Smooth muscle cell of the brain vasculature (primary cell): ENCODE measurements around the gene UNC5B.

Experiments used
- DNase-seq: peaks from one replicate; pipeline ENCODE4 v3.0.0-alpha.2; 2012; ENCODE audit warnings: low read depth, low spot score

The UNC5B gene

DNA sequence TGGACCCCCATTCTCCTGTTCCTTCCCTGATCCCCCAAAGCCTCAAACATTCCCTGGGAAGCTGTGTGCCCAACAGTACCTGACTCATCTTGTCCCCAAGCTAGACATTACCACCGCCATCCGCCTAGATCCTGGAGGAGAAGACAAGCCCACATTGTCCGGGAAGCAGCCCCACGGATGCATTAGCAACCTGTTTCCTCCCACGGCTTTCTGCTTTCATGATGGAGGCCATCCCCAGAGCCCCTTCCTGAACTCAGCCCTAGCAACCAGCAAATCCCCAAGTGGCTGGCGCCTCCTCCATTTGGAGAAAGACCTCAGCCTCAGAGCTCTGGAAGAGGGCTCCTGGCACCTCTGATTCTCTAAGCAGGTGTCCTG, 104.4 kb downstream of the UNC5B start:
- DNase-seq: no peak

DNA sequence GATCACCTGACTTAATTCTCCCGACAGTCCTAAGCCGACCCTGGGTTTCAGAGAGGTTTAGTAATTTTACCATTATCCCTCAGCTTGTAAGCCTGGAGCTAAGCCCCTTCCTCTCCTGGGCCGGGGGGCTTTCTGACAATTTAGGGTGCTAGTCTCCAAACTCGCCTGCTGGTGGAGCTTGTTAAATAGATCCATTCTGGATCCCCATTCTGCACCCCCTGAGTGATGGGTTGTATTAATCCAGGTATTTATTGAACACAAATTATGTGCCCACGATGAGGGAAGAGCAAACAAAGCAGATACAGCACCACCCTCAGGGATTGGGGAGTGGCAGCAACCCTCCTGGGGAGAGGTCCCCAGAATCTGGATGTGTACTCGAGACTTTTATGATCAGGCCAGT, 105.4 kb downstream of the UNC5B start:
- DNase-seq: no peak

DNA sequence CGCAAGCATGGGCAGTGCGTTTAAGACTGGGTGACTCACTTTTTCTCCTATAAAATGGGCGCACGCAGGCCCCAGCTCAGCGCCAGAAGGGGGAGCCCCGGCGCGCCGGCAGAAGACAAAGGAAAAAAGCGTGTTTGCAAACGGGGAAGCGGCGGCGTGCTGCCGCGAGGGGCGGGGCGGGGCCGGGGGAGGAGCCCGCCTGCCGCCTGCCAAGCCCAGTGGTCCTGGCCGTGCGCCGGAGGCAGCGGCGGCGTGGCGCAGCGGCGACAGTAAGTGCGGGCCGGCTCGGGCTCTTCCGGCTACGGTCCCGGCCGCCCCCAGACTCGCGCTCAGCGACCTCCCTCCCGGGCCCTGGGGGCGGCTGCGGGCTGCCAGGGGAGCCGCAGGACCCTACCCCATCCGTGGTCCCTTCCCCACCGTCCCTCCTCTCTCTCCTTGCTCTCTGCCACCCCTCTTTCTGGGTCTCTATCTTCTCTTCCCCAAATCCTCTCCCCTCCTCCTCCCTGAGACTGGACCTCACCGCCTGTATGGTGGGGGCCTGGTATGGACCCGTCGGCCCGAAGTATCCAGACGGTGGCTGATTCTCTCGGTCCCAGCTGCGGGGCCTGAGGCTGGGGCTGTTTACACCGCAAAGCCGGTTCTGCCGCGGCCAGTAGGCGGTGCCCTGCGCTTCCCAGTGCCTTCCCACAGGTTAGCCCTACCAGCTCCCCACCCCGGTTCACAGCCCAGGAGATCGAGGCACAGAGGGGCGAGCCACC, 106.9 kb downstream of the UNC5B start, which contains the start of gene SLC29A3:
Gene SLC29A3, plus strand, starts transcription at position 218 of the 758 bp plus-strand sequence. Its CDS starts 51 bp downstream, at position 269.
- no peak for DNase-seq

DNA sequence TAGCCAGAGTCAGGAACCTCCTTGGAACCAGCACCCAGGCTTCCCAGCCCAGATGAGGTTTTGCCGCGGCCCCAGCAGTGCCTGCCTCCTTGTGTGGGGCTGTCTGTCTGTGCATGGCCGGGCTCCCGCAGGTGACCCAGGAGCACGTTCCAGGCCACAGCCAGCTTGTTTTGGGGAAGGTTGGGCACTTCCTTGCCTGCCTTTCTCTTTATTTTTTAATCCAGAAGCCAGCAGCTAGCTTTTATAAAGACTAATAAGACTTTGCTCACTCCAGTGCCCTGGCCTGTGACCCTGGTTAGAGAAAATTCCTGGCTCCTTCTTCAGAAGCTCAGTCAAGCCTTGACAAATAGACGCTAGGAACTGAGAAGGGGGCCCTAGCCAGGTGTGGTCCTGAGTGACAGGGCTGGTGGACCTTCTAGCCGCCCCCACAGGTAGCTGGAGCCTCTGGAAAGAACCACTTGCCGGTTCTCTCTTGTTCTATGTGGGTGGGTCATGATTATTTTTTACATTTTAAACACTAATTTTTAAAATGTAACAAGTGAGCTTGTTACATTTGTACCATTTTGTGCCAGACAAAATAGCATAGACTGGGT, 107.5 kb downstream of the UNC5B start:
- DNase-seq: no peak

DNA sequence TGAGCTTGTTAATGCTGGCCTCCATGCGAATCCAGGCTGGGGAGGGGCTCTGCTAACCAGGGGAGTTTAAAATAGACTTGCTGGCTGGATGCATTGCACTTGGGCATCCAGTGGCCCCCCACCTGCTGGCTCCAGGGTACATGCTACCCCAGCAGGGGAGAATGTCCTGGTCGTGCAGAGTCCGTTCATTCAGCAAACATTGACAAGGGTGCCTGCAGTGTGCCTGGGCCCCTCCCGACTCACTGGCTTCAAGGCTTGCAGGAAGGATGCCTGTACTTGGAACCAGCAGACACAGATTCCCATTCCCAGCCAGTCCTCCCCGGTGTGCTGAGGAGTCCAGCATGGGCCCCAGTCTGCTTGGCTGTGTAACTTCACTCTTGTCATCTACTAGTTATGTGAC, 108.2 kb downstream of the UNC5B start:
- DNase-seq: no peak

DNA sequence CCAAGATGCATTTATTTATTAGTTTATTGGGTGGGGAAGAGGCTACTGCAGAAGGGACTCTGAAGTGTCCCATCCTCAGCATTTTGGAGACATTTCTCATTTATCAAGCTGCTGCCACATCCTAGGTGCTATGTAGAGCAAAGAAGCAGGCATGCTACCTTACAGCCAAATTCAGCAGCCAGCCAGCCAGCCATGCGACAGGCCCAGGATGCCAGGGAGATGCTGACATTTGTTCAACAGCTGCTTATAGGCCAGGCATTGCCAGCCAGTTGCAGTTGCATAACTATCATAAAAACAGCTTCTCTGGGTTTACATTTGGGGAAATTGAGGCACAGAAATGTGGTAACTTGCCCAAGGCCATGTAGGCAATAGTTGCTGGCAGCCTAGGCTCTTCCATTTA, 109.0 kb downstream of the UNC5B start:
- DNase-seq: no peak

DNA sequence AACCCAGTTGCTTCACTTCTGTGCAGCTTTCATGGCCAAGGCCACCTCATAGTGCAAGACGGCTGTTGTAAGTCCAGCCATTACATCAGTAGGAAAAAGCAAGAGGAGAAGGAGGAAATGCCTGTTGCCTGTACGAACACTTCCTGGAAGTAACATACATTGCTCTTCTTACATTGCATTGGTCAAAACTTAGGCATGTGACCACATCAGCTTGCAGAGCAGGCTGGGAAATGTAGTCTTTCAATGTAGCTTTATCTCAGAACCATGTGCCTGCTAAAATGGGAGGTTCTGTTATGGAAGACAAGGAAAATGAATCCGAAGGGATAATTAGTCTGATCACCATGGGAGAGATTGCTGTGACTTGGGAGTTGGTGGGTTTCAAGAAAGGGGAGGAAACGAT, 111.0 kb downstream of the UNC5B start:
- DNase-seq: no peak

DNA sequence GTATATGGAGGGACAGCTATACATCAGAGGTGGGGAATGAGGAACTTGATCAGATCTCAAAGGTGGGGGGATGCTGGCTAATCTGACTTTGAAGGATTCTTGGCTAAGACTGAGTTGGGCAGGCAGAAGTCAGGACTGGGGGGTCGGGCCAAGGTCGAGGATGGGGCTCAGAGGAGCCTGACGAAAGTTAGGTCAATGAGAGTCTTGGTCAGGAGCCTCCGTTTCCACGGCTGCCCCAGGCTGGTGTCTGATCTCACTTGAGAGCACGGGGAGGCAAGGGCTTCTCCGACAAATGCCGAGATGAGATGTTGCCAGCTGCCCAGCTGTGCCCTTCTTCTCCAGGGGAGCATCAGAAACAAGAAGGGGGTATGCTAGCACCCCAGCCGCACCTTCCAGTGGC, 112.4 kb downstream of the UNC5B start:
- DNase-seq: no peak

DNA sequence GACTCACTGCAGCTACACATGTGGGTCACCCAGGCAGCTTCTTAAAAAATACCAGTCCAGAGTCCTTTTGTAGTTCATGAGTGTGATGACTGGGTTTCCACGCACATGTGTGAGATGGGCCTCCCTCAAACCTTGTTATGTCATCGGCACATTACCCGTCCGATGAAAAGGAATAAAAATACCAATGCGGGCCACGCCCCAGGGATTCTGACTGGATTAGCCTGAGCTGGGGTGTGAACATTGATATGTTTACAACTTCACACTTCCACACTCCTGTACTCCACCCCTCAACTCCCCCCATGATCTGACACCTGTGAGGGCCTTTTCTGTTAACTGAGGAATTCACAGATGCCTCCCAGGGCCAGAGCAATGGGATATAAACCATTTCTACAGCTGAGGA, 112.9 kb downstream of the UNC5B start:
- no peak for DNase-seq

DNA sequence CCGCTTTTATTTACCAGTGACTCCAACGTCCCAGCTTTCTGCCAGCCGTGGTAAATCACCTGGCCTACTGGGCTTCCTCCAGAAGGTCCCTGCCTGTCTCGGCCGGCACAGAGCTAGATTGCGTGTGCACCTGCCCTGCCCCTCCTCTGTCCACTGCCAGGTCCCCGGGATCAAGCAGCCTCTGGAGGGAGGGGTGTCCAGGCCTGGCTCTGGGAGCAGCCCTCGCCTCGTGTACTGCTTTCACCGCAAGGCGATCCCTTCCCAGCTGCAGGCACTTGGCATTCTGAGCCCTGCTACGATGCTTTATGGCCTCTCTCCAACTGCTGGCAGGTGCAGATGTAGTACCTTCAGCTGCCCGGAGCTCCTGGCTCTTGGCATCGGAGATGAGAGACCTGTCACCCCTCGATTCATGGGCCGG, 114.1 kb downstream of the UNC5B start:
- no peak for DNase-seq

DNA sequence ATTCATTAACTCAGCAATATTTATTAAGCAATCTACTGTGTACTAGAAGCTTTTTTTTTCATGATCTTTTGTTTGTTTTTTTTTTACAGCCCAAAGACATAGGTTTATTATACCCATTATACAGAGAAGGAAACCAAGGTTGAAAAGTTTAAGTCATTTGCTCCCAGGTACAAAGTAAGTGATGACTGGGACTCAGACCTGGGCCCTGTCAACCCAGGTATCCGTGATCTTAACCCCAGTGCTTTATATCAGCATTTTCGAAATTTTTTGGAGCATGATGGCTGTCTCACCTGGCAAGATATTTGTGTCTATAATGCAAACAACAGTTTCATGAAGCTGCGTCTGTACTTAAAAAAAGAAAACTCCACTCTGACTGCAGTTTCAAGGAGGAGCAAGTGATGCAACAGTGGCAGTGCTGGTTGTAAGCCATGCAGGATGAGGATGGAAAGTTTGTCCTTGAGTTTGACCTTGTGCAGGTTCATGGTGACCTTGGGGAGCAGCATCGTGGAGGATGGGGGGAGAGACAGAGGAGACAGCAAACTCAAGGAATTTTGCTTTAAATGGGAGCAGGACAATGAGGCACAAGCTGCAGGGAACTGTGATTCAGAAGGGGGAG, 118.5 kb downstream of the UNC5B start:
- DNase-seq: no peak

DNA sequence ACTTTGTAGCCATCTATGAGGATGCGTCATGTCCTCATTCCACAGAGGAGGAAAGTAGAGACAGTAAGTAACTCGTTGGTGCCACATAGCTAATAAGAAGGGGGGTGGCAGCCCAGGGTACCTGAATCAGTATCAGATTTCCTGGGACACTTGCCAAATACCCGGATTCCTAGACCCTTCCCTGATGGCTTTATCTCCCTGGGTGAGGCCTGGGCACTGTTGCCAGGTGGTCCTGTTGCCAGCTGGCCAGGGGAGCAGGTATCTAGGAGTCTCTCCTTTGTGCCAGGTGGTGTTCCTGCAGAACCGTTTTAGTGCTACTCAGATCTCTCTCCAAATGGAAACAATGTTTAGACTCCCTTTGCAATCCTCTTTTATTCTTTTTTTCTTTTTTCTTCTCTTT, 119.4 kb downstream of the UNC5B start:
- no peak for DNase-seq

DNA sequence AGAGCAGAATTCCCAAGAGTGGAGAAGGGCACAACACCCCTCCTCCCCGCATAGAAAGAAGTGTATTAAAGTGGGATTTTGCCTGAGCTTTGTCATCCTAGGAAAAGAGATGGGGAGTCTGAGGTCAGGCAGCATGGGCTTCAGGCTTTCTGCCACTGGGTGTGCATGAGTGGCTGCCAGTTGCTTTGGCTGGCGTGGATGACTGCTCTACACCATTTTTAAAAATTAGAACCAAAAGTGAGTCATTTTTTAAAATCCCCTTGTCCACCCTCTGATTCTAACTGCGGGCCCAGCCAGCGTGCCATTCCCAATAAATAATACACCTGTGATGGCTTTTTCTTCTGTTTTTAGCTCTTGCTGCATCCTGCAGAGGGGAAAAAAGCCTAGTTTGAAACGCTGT, 120.1 kb downstream of the UNC5B start:
- no peak for DNase-seq

DNA sequence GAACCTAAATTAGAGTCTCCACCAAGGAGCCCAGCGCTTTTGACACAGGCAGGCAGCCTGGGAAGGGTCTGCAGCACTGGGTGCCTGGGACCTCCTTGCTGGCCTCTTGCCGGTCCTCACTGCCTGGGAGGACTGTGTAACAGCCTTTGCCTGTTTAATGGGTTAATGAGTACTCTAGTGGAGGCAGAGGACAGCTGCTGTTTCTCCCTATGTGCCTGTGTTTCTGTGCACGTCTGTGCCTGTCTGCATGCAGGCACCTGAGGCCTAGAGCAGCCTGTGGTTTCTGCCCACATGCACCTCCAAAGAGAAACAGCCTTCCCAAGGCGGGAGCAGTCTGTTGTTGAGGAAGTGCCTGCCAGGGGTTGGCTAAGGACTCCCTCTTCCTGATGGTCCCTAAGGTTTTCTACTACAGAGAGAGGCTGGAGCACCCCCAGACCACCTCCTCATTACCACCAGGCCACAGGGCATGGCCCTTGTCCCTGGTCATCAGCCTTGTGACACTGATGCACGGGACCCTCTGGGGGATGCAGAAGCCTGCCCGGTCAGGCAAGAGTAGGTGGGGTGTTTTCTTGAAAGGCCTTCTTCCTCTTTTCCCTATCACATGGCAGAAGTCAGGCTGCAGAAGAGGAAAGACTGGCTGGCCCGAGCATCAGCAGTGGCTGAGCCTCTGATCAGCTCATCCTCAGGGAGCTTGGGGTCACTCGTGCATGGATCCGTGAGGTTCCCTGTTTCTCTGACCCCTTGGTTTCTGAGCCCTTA, 120.9 kb downstream of the UNC5B start:
- no peak for DNase-seq

DNA sequence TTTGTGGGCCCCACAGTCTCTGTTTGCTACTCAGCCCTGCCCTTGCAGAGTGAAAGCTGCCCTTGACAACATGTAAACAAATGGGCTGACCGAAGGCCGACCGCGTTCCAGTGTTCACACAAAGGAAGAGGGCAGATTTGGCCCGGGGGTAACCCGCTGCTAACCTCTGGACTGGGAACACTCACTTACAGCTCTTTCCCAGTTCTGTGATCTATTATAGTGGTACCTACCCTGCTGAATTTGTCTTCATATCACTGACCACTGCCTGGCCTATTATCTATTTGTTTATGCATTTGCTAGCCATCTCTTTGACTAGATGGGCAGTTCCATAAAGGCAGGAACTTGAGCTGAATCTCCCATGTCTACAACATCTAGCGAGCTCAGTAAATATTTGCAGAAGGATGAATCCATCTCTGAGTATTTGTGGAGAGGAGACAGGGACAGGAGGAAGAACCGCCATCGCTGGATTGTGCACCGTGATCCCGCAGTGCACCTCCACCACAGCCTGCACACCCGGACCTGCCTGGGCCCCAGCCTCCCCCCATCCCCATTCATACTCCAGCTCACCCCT, 121.9 kb downstream of the UNC5B start:
- no peak for DNase-seq

DNA sequence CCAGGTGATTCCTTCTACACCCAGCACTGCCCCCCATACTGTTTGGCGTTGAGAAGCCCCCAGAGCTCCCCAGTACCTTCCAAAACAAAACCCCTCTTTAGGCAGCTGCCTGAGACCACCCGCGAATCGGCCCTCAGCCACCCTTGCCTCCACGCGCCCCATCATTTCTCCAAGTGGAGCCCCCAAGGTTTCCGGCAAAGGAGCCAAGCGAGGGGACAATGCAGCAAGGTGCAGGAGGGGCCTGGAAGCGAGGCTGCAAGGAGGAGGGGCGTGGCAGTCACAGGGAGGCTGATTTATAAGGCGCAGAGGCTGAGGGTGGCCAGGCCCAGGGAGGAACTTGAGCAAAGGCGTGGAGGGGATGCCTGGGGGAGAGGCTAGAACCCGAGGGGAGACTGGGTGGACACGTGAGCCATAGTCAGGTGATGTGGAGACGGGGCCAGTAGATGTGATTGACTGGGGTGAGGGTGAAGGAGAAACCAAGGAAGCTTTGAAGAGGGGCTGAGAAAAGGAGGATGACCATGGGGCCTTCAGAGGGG, 122.9 kb downstream of the UNC5B start:
- no peak for DNase-seq

DNA sequence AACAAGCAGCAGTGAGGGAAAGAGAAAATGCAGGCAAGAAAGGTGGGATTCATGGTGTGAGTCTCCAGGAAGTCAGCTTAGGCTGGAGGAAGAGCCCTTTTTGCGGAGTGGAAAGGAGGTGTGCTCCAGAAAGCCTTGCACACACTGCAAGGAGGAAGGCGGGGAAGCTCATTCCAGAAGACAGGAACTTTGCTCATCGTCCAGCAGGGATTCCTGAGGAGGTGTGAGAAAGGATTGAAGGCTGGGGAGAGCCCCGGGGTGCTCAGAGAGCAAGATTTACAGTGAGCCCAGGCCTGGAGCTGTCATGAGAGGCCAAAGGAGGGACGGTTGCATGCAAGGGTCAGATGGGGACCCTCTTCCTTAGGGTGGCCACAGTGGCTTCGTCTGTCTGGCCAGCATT, 124.3 kb downstream of the UNC5B start:
- no peak for DNase-seq

DNA sequence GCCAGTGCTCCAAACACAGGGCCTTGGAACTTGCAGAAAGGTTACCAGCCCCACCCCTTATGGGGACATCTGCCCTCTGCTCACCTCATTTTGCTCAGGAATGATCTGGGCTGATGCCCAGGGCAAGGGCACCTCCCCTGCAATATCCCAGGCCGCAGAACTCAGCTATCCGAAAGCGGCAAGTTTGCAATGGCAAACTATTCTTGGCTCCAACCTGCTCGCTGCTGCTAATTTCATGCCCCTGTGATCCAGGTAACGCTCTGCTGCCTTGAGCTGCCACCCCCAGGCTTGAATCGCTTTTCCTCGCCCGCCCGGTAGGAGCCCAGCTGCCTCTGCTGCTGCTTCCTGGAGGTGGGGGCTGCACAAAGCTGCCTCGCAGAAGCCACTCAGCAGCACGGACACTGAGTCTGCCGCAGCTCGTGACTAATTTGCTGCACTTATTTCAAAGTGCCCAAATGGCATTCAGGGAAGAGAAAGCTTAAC, 124.9 kb downstream of the UNC5B start:
- DNase-seq: no peak

DNA sequence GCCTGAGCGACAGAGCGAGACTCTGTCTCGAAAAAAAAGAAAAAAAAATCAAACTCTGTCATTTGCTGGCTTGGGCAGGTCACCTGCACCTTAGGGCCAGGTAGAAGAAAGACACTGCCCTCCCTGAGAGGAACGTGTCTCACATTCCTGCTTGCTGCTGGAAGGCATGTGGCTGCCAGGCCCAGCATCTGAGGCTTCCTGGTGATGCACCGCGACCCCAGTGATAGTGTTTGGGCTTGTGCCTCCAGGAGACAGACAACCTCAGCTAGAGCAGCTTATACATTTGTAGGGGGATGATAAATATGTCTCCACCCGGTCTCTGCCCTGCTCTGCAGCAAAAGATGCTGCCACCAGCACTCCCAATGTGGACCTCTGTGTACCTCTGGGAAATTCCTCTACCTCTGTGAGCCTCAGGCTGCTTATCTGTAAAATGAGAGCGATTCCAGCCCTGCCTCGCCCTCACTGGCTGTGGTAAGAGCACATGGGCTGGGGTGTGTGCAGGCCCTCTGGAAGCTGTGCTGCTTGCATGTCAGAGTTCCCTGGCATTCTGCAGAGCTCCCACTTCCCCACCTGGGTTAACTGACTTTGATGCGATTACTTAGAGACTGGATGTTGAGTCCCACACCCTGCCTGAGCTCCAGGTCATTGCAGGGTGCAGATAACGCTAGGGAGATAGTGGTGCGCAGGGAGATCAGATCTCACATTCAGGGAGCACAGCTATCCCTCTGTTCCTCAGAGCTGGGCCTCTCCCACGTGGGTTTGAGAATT, 126.5 kb downstream of the UNC5B start:
- no peak for DNase-seq

DNA sequence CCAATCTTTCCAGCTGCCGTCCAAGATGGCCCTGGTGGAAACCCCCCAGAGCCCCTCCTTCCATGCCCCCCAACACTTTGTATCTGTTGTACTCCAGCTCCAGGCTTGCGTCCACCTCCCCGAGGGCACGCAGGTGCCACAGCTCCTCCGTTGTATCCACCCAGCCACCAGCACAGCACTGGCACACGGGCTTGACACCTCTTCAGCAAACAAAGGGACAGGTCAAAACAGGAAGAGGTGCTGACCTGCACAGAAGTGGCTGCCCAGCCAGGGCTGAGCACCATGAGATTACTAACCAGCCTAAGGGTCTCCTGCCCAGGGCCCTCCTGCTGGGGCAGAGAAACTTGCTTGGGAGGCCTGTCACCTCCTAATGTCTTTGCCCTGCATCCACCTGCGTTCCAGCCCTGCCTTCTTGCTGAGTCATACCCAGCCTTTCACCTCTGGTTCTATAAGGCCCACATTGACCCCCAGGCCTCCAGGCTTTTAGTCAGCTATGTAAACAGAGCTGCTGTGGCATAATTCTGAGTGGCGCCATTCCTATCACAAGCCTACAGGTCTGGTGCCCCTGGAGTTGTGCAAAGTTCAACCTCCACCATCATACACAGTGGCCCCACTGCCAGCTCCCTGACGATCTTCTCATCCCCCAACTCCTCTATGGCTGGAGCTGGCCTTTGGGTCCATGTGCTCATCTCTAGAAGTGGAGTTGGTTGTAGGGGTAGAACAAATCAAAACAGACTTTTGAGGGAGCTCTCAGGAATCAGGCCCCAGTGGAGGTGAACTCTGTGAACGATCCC, 127.6 kb downstream of the UNC5B start:
- no peak for DNase-seq
